DMS114 treated with DMSO at 0.1 percent for 48 hours (cell line): ENCODE results near the gene ZNF790.
A peak's percentile ranks its signal among the peaks of the same experiment; 100 is the strongest.
"Not testable (repeated sequence)": the region's sequence is repeated elsewhere in the genome, so short reads cannot be mapped to it uniquely, and the experiment has no call there.

ENCODE experiments used
- DNase-seq: peaks from one replicate; lab custom pipeline; 2025; ENCODE audit not compliant: unreplicated experiment; lab: John Stamatoyannopoulos, UW

ZNF790 gene

DNA sequence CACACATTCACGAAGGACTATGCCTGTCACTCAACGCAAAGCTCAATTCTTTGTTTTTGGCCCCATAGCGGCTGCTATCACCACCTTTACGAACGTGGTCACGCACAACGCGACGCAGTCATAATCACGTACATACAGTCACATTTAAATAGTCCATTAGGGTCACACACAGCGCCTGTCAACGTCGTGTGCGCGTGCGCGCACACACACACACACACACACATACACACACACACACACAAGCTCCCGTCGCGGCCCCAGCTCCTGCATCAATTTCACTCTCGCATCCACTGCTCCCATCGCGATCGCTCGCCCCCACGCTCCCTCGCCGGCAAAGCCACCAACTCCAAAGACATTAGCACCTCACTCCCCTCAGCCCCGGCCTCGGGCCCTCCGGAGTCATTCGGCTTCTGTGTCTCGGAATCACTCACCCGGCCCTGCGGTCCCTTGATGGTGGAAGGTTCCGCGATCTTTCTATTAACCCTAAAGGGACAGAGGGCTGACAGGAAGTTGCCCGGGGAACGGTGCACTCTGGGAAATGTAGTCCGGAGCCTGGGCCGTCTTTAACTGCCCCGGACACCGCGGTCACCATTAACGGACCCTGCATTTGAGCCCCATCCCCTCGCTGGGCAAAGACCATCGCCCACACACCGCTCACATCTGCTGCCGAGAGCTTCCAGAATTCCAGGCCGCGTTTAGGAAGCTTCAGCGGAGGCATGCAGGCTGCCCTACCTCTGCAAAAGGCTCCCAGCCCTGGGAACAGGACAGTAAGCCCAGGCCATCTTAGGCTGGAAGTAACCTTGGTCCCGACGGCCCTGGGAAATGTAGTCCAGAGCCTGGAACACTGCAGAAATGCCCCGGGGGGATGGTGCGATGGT lies at the start of gene ZNF790:
ZNF790 (minus strand) TSS at position 482 of the 878 bp plus-strand sequence. CDS start 12,768 bp downstream, outside the sequence.
- peak; percentile 89 for DNase-seq

DNA sequence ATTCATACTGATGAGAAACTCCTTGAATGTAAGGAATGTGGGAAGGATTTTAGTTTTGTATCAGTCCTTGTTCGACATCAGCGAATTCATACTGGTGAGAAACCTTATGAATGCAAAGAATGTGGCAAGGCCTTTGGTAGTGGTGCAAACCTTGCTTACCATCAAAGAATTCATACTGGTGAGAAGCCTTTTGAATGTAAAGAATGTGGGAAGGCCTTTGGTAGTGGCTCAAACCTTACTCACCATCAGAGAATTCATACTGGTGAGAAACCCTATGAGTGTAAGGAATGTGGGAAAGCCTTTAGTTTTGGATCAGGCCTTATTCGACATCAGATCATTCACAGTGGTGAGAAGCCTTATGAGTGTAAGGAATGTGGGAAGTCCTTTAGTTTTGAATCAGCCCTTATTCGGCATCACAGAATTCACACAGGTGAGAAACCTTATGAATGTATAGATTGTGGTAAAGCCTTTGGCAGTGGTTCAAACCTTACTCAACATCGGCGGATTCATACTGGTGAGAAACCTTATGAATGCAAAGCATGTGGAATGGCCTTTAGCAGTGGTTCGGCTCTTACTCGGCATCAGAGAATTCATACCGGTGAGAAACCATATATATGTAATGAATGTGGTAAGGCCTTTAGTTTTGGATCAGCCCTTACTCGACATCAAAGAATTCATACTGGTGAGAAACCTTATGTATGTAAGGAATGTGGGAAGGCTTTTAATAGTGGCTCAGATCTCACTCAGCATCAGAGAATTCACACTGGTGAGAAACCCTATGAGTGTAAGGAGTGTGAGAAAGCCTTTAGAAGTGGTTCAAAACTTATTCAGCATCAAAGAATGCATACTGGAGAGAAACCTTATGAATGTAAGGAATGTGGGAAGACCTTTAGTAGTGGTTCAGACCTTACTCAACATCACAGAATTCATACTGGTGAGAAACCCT lies 39.1 kb upstream of the ZNF790 start:
- no peak for DNase-seq

- DNase-seq: no peak
These were observed 13.7 kb upstream of the ZNF790 start for GRCh38 chr19:36851898-36852297.

GRCh38 chr19:36850559-36851442 lies 12.6 kb upstream of the ZNF790 start, which contains the start of gene ZNF345:
ZNF345 (plus strand) TSS chr19:36850876; CDS start chr19:36876831, 25,955 bp downstream.
- peak; percentile 96 for DNase-seq

DNA sequence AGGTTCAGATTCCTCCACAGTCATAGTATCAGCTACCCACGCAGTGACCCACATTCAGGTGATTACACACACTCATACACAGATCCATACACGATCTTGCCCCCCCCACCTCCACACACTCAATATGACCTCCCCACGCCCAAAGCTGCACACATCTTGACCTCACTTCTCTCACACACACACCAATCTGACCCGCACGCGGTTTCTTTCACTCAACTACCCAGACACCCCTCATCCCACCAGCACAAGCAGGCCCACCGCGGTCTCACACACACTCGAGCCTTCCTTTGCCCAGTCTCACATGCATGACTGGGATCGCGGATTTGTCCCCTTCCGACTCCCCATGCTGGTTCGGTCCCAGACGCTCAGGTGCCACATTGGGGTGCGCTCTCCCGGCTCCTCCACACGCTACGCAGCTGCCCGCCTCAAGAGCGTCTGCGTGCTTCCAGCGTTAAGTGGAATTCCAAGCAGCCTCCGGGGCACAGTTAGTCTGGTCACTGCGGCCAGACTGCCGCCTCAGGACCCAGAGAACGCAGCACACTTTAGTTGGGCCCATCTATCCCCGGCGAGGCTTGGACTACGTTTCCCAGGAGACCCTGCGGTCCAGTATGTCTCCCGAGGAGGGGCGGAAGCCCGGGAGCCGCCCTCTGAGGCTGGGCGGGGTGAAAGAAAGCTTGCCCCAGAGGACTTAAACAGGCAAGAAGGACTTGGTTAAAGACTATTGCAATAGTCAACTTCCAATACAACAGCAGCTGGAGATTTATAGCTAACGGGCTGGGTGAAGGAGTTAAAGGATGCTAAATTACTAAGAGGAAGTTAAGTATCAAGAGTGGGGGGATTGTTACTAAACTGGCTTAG lies 11.7 kb upstream of the ZNF790 start:
- peak; percentile 88 for DNase-seq

GRCh38 chr19:36847968-36848367 lies 9.8 kb upstream of the ZNF790 start:
- no peak for DNase-seq

DNA sequence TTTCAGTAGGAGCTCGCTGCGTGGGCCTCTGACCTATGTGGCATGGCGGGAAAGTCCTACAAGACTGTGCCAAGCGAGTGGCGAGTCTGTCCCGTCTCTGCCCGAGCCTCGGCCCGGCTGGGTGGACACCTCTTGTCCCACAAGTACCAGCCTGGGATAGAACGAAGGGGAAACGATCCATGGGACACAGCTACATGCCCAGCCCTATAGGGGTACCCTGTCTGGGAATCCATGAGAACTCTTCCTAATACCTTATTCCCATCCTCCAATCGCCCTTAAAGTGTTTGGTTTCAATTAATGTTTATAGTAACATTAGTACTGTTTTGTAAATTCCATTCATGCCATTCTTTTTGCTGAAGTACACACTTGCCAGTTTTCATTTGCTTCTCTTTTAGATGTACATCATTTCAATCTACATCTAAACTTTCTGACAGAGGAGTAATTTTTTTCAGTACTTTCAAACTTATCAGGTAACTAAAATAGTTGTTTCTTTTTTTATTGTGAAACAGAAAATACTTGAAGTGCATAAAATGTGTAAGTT lies 667 bp upstream of the ZNF790 start:
- DNase-seq: no peak

GRCh38 chr19:36837176-36837905 lies 846 bp downstream of the ZNF790 start:
- DNase-seq: no peak

DNA sequence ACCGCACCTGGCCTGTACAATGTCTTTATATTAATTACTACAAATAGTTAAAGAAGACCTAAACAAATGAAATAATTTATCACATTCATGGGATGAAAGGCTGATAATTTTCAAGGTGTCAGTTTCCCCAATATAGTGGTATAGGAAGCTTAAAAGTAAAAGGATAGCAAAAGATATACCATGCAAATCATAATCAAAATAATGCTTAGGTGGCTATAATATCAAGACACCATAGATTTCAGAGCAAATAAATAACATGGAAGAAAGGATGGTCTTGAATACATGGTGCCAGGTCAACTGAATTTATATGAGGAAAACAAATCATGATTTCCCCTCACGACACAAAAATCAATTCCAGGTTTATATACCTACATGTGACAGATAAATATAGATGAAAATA lies 4.8 kb downstream of the ZNF790 start:
- DNase-seq: no peak

- no peak for DNase-seq
These were observed 16.4 kb downstream of the ZNF790 start for GRCh38 chr19:36821758-36822157.

GRCh38 chr19:36819130-36819630 lies 19.0 kb downstream of the ZNF790 start:
- no peak for DNase-seq

GRCh38 chr19:36807029-36807428 lies 31.2 kb downstream of the ZNF790 start:
- DNase-seq: no peak

DNA sequence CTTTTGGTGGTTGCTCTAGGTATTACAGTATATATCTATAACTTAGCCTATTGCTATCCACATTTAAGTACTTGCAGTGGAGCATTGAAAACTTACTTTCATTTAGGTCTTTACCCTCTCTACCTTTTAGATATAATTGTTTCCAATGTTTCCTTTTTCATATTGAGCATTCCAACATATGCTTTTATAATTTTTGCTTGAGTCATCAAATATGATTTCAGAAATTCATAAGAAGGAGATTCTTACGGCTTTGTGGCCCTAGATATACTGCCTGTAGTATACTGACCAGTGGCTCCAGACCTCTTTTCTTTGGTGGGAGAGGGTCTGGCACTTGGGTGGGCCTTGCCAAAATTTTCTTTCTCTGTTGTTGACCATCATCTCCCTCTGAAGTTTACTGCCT lies 32.8 kb downstream of the ZNF790 start:
- DNase-seq: no peak

DNA sequence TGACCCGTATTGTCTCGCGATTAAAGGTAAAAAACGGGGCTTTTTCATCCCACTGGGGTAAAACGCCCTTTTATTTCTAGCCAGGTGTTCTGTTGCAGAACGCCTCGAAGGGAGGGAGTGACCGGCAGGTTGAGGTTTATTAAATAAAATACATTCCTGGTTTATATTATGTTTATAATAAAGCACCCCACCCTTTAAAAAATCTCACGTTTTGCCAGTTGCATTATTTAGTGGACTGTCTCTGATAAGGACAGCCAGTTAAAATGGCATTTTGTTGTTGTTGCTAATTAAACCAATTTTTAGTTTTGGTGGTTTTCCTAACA lies 40.4 kb downstream of the ZNF790 start:
- no peak for DNase-seq

- no peak for DNase-seq
These were observed 41.5 kb downstream of the ZNF790 start for GRCh38 chr19:36796714-36796992.

GRCh38 chr19:36791420-36792141 lies 46.6 kb downstream of the ZNF790 start:
- not testable (repeated sequence) for DNase-seq

- DNase-seq: no peak
These were observed 62.4 kb downstream of the ZNF790 start for GRCh38 chr19:36775768-36776167.

DNA sequence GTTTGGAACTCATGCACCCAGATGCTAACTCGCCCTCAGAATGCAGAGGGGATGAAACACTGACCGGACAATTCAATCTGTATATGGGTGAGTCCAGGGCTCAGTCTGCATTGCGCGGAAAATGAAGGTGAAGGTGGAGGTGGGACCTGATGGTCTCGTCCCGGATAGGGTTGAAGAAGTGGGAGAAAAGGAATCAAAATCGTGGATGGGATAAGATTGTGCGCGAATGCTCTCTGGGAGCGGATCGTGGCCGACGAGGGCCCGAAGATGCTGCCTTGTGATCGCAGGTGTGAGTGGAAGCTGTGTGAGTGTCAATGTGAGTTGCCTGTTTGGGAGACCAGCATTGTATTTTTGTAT lies 65.0 kb downstream of the ZNF790 start:
- DNase-seq: no peak
